Mesenchymal stem cell (in vitro differentiated cells and primary cell): ENCODE data around the gene STK26.
A peak's percentile ranks its signal among the peaks of the same experiment; 100 is the strongest.

Source experiments
- DNase-seq: peaks from one replicate; pipeline ENCODE4 v3.0.0-alpha.2; 2013
- H2AFZ ChIP-seq: one replicate; pipeline ENCODE4 v1.6.1; 2013; ENCODE audit warnings: low read depth, mild to moderate bottlenecking, control low read depth, inconsistent platforms, low read length, moderate library complexity
- H2AK5ac ChIP-seq: 2 replicates; pipeline ENCODE4 v1.6.1; 2013; ENCODE audit warnings: low read length, moderate library complexity, mild to moderate bottlenecking, inconsistent platforms; ENCODE audit not compliant: severe bottlenecking
- H2BK120ac ChIP-seq: one replicate; pipeline ENCODE4 v1.6.1; 2013; ENCODE audit warnings: low read depth, mild to moderate bottlenecking, inconsistent platforms, low read length, moderate library complexity
- H2BK12ac ChIP-seq, 2 experiments: one replicate each; pipeline ENCODE4 v1.6.1; 2013; ENCODE audit warnings: inconsistent platforms in 2 of 2, low read length in 2 of 2, mild to moderate bottlenecking in 2 of 2, moderate library complexity in 2 of 2, control low read depth in 1 of 2
- H2BK15ac ChIP-seq: one replicate; pipeline ENCODE4 v1.6.1; 2013; ENCODE audit warnings: mild to moderate bottlenecking, low read depth, inconsistent platforms; ENCODE audit not compliant: poor library complexity, severe bottlenecking
- H2BK5ac ChIP-seq: 2 replicates; pipeline ENCODE4 v1.6.1; 2013; ENCODE audit warnings: low read depth, mild to moderate bottlenecking, low read length, control low read depth, inconsistent platforms; ENCODE audit not compliant: poor library complexity, severe bottlenecking
- H3K14ac ChIP-seq, 2 experiments: one replicate each; pipeline ENCODE4 v1.6.1; 2013; ENCODE audit warnings: inconsistent platforms in 2 of 2, low read length in 2 of 2, control low read depth in 1 of 2, mild to moderate bottlenecking in 1 of 2, moderate library complexity in 1 of 2
- H3K18ac ChIP-seq, 2 experiments: one replicate each; pipeline ENCODE4 v1.6.1; 2013; ENCODE audit warnings: inconsistent platforms in 2 of 2, low read length in 2 of 2, control low read depth in 1 of 2, low read depth in 1 of 2, mild to moderate bottlenecking in 1 of 2
- H3K23ac ChIP-seq, 2 experiments: one replicate each; pipeline ENCODE4 v1.6.1; 2013; ENCODE audit warnings: inconsistent platforms in 2 of 2, low read length in 2 of 2, mild to moderate bottlenecking in 2 of 2, moderate library complexity in 2 of 2, control low read depth in 1 of 2
- H3K27ac ChIP-seq: 2 replicates; pipeline ENCODE4 v1.5.1; 2013; ENCODE audit warnings: mild to moderate bottlenecking, moderate library complexity, low read length, control low read depth, inconsistent platforms; ENCODE audit not compliant: poor library complexity, severe bottlenecking
- H3K27me3 ChIP-seq, 2 experiments: 2 replicates each; pipeline versions ENCODE4 v1.6.1 to v1.7.0; 2013; ENCODE audit warnings: low read length in 2 of 2, mild to moderate bottlenecking in 2 of 2, moderate library complexity in 2 of 2, control low read depth in 1 of 2, inconsistent platforms in 1 of 2; ENCODE audit not compliant: control insufficient read depth in 1 of 2, insufficient read depth in 1 of 2
- H3K36me3 ChIP-seq, 2 experiments: 2 replicates each; pipeline versions ENCODE4 v1.6.1 to v1.7.0; 2013; ENCODE audit warnings: low read length in 2 of 2, control low read depth in 1 of 2, inconsistent platforms in 1 of 2, low read depth in 1 of 2, mild to moderate bottlenecking in 1 of 2; ENCODE audit not compliant: insufficient read depth in 2 of 2, control insufficient read depth in 1 of 2
- H3K4ac ChIP-seq, 2 experiments: one replicate each; pipeline ENCODE4 v1.6.1; 2013; ENCODE audit warnings: inconsistent platforms in 2 of 2, low read length in 2 of 2, mild to moderate bottlenecking in 2 of 2, moderate library complexity in 2 of 2, control low read depth in 1 of 2, low read depth in 1 of 2
- H3K4me1 ChIP-seq: 2 replicates; pipeline ENCODE4 v1.6.1; 2013; ENCODE audit warnings: low read depth, low read length, control low read depth; ENCODE audit not compliant: control insufficient read depth, insufficient read depth
- H3K4me2 ChIP-seq: 2 replicates; pipeline ENCODE4 v1.6.1; 2013; ENCODE audit warnings: low read length, mild to moderate bottlenecking, inconsistent platforms; ENCODE audit not compliant: poor library complexity, severe bottlenecking
- H3K4me3 ChIP-seq, 2 experiments: 2 replicates each; pipeline versions ENCODE4 v1.5.1 to v1.7.0; 2013; ENCODE audit warnings: low read length in 2 of 2, mild to moderate bottlenecking in 2 of 2, control low read depth in 1 of 2, low read depth in 1 of 2; ENCODE audit not compliant: insufficient read depth in 1 of 2
- H3K79me1 ChIP-seq: replicated peaks from 2 replicates; pipeline ENCODE4 v1.6.1; 2013; ENCODE audit warnings: mild to moderate bottlenecking, control low read depth, low read length, inconsistent platforms; ENCODE audit not compliant: poor library complexity, severe bottlenecking
- H3K9ac ChIP-seq: 2 replicates; pipeline ENCODE4 v1.7.0; 2013; ENCODE audit warnings: mild to moderate bottlenecking, low read length, moderate library complexity
- H3K9me3 ChIP-seq: 2 replicates; pipeline ENCODE4 v1.7.0; 2013; ENCODE audit warnings: mild to moderate bottlenecking, low read length; ENCODE audit not compliant: control insufficient read depth
- H4K8ac ChIP-seq: one replicate; pipeline ENCODE4 v1.6.1; 2013; ENCODE audit warnings: inconsistent platforms, mild to moderate bottlenecking, low read length, moderate library complexity
- H4K91ac ChIP-seq: one replicate; pipeline ENCODE4 v1.6.1; 2013; ENCODE audit warnings: mild to moderate bottlenecking, low read length, inconsistent platforms
- WGBS: methylation state at CpG from one replicate; pipeline ENCODE4 v1.1.7; 2013; ENCODE audit warnings: mixed read lengths; 5-methylcytosine and 5-hydroxymethylcytosine counted together

The STK26 gene

GRCh38 chrX:132023896-132024386 is 839 bp downstream of the STK26 start:
- Histone ChIP-seq H3K27me3 (peaks cover 0 to 25% of the 10 kb centered on the region in 2 experiments), H3K27ac (no peak overlapping the region), H3K9ac (peak overlapping the region; percentile 80), H3K14ac (peak overlapping the region in 1 of 2 experiments; percentile 91), H4K8ac (no peak overlapping the region), H3K79me1 (no peaks in the 10 kb centered on the region), H3K23ac (no peak overlapping the region), H4K91ac (no peak overlapping the region), H2AFZ (no peak overlapping the region), H3K36me3 (no peaks in the 10 kb centered on the region), H3K4me3 (peak overlapping the region; percentile 77 to 79), H2BK12ac (peak overlapping the region in 1 of 2 experiments; percentile 63), H3K18ac (peak overlapping the region; percentile 11 to 75), H2BK5ac (no peak overlapping the region), H3K4me1 (peaks cover 10% of the 10 kb centered on the region), H3K4me2 (peak overlapping the region; percentile 96), H2BK120ac (no peak overlapping the region), H2AK5ac (no peak overlapping the region), H2BK15ac (no peak overlapping the region), H3K4ac (no peak overlapping the region), H3K9me3 (no peaks in the 10 kb centered on the region)
- DNase-seq = peak; percentile 37
- WGBS = 15% methylated on average over 4 of the region's 16 CpGs

- Histone ChIP-seq H3K4me3 (no peak overlapping the region), H2AFZ (no peak overlapping the region), H3K9me3 (no peaks in the 10 kb centered on the region), H3K79me1 (no peaks in the 10 kb centered on the region), H2AK5ac (no peak overlapping the region), H3K4me2 (no peak overlapping the region), H2BK12ac (no peak overlapping the region), H3K18ac (no peak overlapping the region), H3K23ac (no peak overlapping the region), H3K9ac (no peak overlapping the region), H2BK120ac (no peak overlapping the region), H2BK5ac (no peak overlapping the region), H3K4ac (no peak overlapping the region), H3K27me3 (peaks cover 0 to 15% of the 10 kb centered on the region in 2 experiments), H3K14ac (no peak overlapping the region), H4K8ac (no peak overlapping the region), H3K27ac (no peak overlapping the region), H3K36me3 (no peaks in the 10 kb centered on the region), H3K4me1 (peaks cover 10% of the 10 kb centered on the region), H4K91ac (no peak overlapping the region), H2BK15ac (no peak overlapping the region)
- DNase-seq = peak; percentile 24
- WGBS = 8% methylated on average over 7 of the region's 8 CpGs
Measured at GRCh38 chrX:132025041-132025440, 1.9 kb downstream of the STK26 start.

- Histone ChIP-seq H2AFZ (no peak overlapping the region), H3K9ac (no peak overlapping the region), H3K4me3 (no peak overlapping the region), H2BK12ac (no peak overlapping the region), H3K36me3 (no peaks in the 10 kb centered on the region), H3K27ac (no peak overlapping the region), H3K4ac (no peak overlapping the region), H3K4me2 (no peak overlapping the region), H3K4me1 (no peaks in the 10 kb centered on the region), H3K18ac (no peak overlapping the region), H2BK5ac (no peak overlapping the region), H2BK15ac (no peak overlapping the region), H2AK5ac (no peak overlapping the region), H3K79me1 (no peaks in the 10 kb centered on the region), H2BK120ac (no peak overlapping the region), H3K9me3 (no peaks in the 10 kb centered on the region), H4K91ac (no peak overlapping the region), H4K8ac (no peak overlapping the region), H3K27me3 (peaks cover 0 to 20% of the 10 kb centered on the region in 2 experiments), H3K23ac (no peak overlapping the region), H3K14ac (no peak overlapping the region)
- no peak for DNase-seq
Measured at GRCh38 chrX:132030264-132030663, 7.2 kb downstream of the STK26 start.

- H4K8ac ChIP-seq = no peak overlapping the region
- H2BK5ac ChIP-seq = no peak overlapping the region
- no peak overlapping the region for H2BK15ac ChIP-seq
- no peak overlapping the region for H3K9ac ChIP-seq
- no peak overlapping the region for H2AFZ ChIP-seq
- no peak overlapping the region for H3K23ac ChIP-seq
- H2AK5ac ChIP-seq = no peak overlapping the region
- no peak overlapping the region for H3K27ac ChIP-seq
- H3K9me3 ChIP-seq = no peaks in the 10 kb centered on the region
- no peaks in the 10 kb centered on the region for H3K36me3 ChIP-seq
- H2BK12ac ChIP-seq = no peak overlapping the region
- no peaks in the 10 kb centered on the region for H3K79me1 ChIP-seq
- 96% methylated on average over 3 of the region's 4 CpGs for WGBS
- no peak overlapping the region for H3K14ac ChIP-seq
- no peak overlapping the region for H3K4ac ChIP-seq
- H4K91ac ChIP-seq = no peak overlapping the region
- DNase-seq = no peak
- no peaks in the 10 kb centered on the region for H3K4me1 ChIP-seq
- no peak overlapping the region for H3K4me2 ChIP-seq
- H3K18ac ChIP-seq = no peak overlapping the region
- H2BK120ac ChIP-seq = no peak overlapping the region
- peaks cover 0 to 10% of the 10 kb centered on the region in 2 experiments for H3K27me3 ChIP-seq
- H3K4me3 ChIP-seq = no peak overlapping the region
Measured at GRCh38 chrX:132031867-132032266, 8.8 kb downstream of the STK26 start.
